Gastrocnemius medialis (tissue), 4 donors: Measurements from ENCODE around the gene JMJD7.

Experiments used
- CTCF ChIP-seq, 5 experiments: fragments of 450-650 bp in 3 of 5; fragments of 200-600 bp in 2 of 5; sonication (generic) in 2 of 5; IDR thresholded peaks in 4 of 5; conservative IDR thresholded peaks in 1 of 5; 1 replicate in 4 of 5; 2 replicates in 1 of 5; pipeline ENCODE4 v1.5.1; 2016 to 2019; ENCODE audit warnings: antibody characterized with exemption in 5 of 5, mild to moderate bottlenecking in 3 of 5, moderate library complexity in 3 of 5
- POLR2A ChIP-seq, 2 donors: fragments of 450-650 bp; IDR thresholded peaks; one replicate each; pipeline ENCODE4 v1.6.1; 2017; ENCODE audit warnings: antibody characterized with exemption in 2 of 2, mild to moderate bottlenecking in 2 of 2, moderate library complexity in 2 of 2

GRCh38 chr15:41820791-41821423 lies 7.0 kb upstream of the JMJD7 start:
- no peak for TF ChIP-seq CTCF (IDR thresholded peaks at IDR 0.05 in 4 of 5, conservative IDR thresholded peaks at IDR 0.05 in 1 of 5)
- TF ChIP-seq POLR2A (IDR thresholded peaks at IDR 0.05): no peak
